HK-2 (cell line): ENCODE results near the gene LCE1B.

Experiments used
- DNase-seq: peaks from one replicate; pipeline ENCODE4 v3.0.0-alpha.2; 2018; ENCODE audit not compliant: unreplicated experiment

LCE1B gene

DNA sequence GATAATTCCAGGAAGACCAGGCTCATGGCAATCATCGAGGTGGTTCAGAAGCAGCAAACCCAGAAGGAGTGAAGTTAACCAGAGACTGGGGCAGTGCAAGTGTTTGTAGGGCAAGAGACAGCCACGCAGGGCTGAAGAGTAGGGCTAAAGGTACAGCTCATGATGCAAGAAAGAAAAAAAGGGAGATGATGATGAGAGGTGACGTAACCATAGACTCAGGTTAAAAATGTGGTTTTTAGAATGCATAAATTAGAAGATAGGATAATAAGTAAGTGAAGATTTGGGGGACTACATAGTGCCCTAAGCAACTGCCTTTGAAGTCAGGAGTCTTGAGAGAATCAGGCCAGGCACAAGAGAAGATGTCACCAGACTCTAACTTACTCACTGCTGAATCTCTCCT lies 48.4 kb downstream of the LCE1B start:
- DNase-seq, result no peak

DNA sequence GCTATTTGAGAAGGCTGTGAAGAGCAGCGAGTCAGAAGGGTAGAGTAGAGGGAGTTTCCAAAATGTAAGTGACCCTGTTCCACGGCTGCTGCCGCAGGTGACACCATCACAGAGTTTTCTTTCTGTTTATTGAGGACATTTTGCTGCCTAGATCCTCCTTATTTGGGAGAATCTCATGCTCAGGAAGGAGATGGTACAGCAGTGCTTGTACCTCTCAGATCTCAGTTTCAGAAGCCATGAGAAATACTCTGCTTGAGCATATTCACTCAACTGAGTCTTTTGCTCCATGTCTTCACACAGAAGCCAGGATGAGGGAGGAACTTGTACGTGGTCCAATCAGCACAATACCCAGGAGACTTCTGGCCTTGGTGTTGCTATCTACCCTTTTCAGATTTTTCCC lies 49.6 kb downstream of the LCE1B start:
- no peak for DNase-seq
